Caco-2 (cell line): Measurements from ENCODE around the gene SYT9. TPM values are rescaled to one million over a fixed set of nuclear protein-coding genes. Genes with fewer than 3 reads are reported as not detected.

ENCODE experiments used
- BruUV-seq: library from RNA; stranded (reverse); fragments of 400-500 nt; replicated peaks from 2 replicates; lab custom pipeline; 2021; lab: Mats Ljungman, UMichigan
- CTCF ChIA-PET: fragments of 300-600 bp; sonication (Branson Sonifier 250); formaldehyde crosslinking; loops from one replicate; lab custom pipeline; 2022; ENCODE audit warnings: antibody characterized with exemption; lab: Charles Lee
- POLR2A ChIA-PET: fragments of 300-600 bp; sonication (Branson Sonifier 250); formaldehyde crosslinking; loops from one replicate; lab custom pipeline; 2022; ENCODE audit warnings: antibody characterized with exemption; lab: Charles Lee
- DNase-seq, 2 experiments: peaks; one replicate each; pipeline versions ENCODE4 v3.0.0 to v3.0.0-alpha.2; 2020 to 2022
- H3K27me3 ChIP-seq: replicated peaks from 2 replicates; pipeline ENCODE4 v1.6.0; 2011; ENCODE audit warnings: low read length; ENCODE audit not compliant: control insufficient read depth, insufficient read depth
- H3K36me3 ChIP-seq: 2 replicates; pipeline ENCODE4 v1.5.1; 2011; ENCODE audit warnings: low read length; ENCODE audit not compliant: control insufficient read depth, insufficient read depth
- H3K4me1 ChIP-seq: fragments of 250-450 bp; sonication (Bioruptor Pico); 2 replicates; pipeline ENCODE4 v1.5.1; 2020; ENCODE audit warnings: mild to moderate bottlenecking
- H3K4me3 ChIP-seq: 2 replicates; pipeline ENCODE4 v1.5.1; 2011; ENCODE audit warnings: low read depth, mild to moderate bottlenecking, control low read depth, low read length
- H3K9me3 ChIP-seq: fragments of 250-450 bp; sonication (Bioruptor Pico); 2 replicates; pipeline ENCODE4 v1.5.1; 2020; ENCODE audit warnings: mild to moderate bottlenecking, moderate library complexity
- H3K27ac Mint-ChIP-seq: one replicate; pipeline ENCODE4 v1.8.0; 2022; ENCODE audit warnings: mixed read lengths; ENCODE audit not compliant: unreplicated experiment
- H3K27me3 Mint-ChIP-seq: one replicate; pipeline ENCODE4 v1.8.0; 2022; ENCODE audit warnings: mixed read lengths; ENCODE audit not compliant: insufficient read depth, unreplicated experiment
- H3K36me3 Mint-ChIP-seq: one replicate; pipeline ENCODE4 v1.8.0; 2022; ENCODE audit warnings: mild to moderate bottlenecking, mixed read lengths; ENCODE audit not compliant: insufficient read depth, unreplicated experiment
- H3K4me1 Mint-ChIP-seq: one replicate; pipeline ENCODE4 v1.8.0; 2022; ENCODE audit warnings: low read depth, mixed read lengths; ENCODE audit not compliant: unreplicated experiment
- H3K4me3 Mint-ChIP-seq: one replicate; pipeline ENCODE4 v1.8.0; 2022; ENCODE audit warnings: mild to moderate bottlenecking, moderate library complexity, mixed read lengths; ENCODE audit not compliant: unreplicated experiment
- H3K9me3 Mint-ChIP-seq: one replicate; pipeline ENCODE4 v1.8.0; 2022; ENCODE audit warnings: mixed read lengths; ENCODE audit not compliant: unreplicated experiment
- intact Hi-C: fragments of 100-400 bp; cut with micrococcal nuclease; formaldehyde crosslinking; loops from one replicate; pipeline ENCODE4 v1.10.0; 2022; ENCODE audit not compliant: unreplicated experiment
- total RNA-seq: library from RNA; stranded (reverse); gene quantifications from 2 replicates; pipeline ENCODE4 v1.2.3, GENCODE V29; 2022
- TF ChIP-seq, protein P1 (sequence below), 2 experiments: fragments of 200-600 bp in 1 of 2; IDR thresholded peaks; 1 replicate in 1 of 2; 2 replicates in 1 of 2; pipeline versions ENCODE4 v1.5.1 to v1.8.0; 2011 to 2022; ENCODE audit warnings: antibody characterized with exemption in 1 of 2, control low read depth in 1 of 2, inconsistent platforms in 1 of 2, low read depth in 1 of 2, low read length in 1 of 2, mild to moderate bottlenecking in 1 of 2, moderate library complexity in 1 of 2; ENCODE audit not compliant: insufficient read depth in 1 of 2, severe bottlenecking in 1 of 2, unreplicated experiment in 1 of 2

Gene SYT9
- total RNA-seq, 1 experiment from 2014 or later, result not detected

DNA sequence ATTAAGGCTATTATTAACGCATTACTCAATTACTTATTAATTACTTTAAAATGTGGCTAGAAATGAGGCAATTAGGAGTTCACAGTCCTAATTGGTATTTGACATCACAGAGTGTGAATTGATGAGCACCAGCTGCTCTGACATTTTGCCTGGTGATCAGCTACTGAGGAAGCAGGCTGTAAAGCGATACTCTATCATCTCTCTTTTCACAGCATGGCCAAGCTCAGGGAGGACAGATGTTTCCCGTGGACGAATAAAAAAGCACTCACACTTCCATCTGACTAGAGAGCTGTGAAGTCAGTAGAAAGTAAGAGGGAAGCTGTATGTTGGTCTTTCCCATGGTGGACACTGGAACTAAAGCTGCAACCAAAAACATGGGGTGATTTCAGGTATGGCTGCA is 29.1 kb upstream of the SYT9 start:
- Mint-ChIP-seq H3K9me3 (no peaks in the 10 kb centered on the region), H3K4me3 (no peak overlapping the region), H3K36me3 (no peaks in the 10 kb centered on the region), H3K4me1 (no peaks in the 10 kb centered on the region), H3K27me3 (peaks cover 9% of the 10 kb centered on the region), H3K27ac (no peak overlapping the region)
- ChIA-PET POLR2A (no interaction called here), CTCF (no interaction called here)
- H3K36me3 ChIP-seq, result no peaks in the 10 kb centered on the region
- no peaks in the 10 kb centered on the region for H3K9me3 ChIP-seq
- BruUV-seq, result no TSS peak
- no peaks in the 10 kb centered on the region for H3K4me1 ChIP-seq
- H3K27me3 ChIP-seq, result no peaks in the 10 kb centered on the region
- no peak for DNase-seq
- TF ChIP-seq, protein P1, sequence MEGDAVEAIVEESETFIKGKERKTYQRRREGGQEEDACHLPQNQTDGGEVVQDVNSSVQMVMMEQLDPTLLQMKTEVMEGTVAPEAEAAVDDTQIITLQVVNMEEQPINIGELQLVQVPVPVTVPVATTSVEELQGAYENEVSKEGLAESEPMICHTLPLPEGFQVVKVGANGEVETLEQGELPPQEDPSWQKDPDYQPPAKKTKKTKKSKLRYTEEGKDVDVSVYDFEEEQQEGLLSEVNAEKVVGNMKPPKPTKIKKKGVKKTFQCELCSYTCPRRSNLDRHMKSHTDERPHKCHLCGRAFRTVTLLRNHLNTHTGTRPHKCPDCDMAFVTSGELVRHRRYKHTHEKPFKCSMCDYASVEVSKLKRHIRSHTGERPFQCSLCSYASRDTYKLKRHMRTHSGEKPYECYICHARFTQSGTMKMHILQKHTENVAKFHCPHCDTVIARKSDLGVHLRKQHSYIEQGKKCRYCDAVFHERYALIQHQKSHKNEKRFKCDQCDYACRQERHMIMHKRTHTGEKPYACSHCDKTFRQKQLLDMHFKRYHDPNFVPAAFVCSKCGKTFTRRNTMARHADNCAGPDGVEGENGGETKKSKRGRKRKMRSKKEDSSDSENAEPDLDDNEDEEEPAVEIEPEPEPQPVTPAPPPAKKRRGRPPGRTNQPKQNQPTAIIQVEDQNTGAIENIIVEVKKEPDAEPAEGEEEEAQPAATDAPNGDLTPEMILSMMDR (IDR thresholded peaks at IDR 0.05; ENCODE audit: insufficient read depth in 1 of 2, low read depth in 1 of 2, low read length in 1 of 2, severe bottlenecking in 1 of 2, unreplicated experiment in 1 of 2), result no peak
- no peak overlapping the region for H3K4me3 ChIP-seq
- intact Hi-C loops, result no loop called here

DNA sequence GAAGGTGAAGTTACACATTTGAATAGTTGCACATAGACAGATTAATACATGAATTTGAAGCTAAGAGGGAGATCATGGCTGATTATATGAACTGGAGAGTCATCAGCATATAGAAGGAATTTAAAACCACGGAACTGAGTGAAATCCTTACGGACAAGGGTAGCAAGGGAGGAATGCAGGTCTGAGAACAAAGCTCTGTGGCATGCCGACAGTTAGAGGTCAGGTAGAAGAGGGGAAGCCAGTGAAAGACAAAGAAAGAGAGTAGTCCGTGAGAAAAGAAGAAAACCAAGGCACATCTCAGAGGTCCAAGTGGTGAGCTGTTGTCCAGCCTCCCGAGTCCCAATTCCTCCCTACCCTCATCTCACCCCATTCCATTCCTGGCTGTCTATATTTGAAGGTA is 11.8 kb upstream of the SYT9 start:
- no peaks in the 10 kb centered on the region for H3K4me1 Mint-ChIP-seq
- H3K36me3 ChIP-seq, result no peaks in the 10 kb centered on the region
- H3K4me1 ChIP-seq, result no peaks in the 10 kb centered on the region
- intact Hi-C loops, result no loop called here
- peaks cover 21% of the 10 kb centered on the region for H3K27me3 Mint-ChIP-seq
- ChIA-PET CTCF (no interaction called here), POLR2A (no interaction called here)
- no peak overlapping the region for H3K4me3 ChIP-seq
- no peak overlapping the region for H3K4me3 Mint-ChIP-seq
- H3K27ac Mint-ChIP-seq, result no peak overlapping the region
- no TSS peak for BruUV-seq
- H3K27me3 ChIP-seq, result peaks cover 1% of the 10 kb centered on the region; the same call in 1 of the 2 replicates
- no peaks in the 10 kb centered on the region for H3K9me3 ChIP-seq
- no peaks in the 10 kb centered on the region for H3K36me3 Mint-ChIP-seq
- DNase-seq, result no peak
- H3K9me3 Mint-ChIP-seq, result no peaks in the 10 kb centered on the region
- TF ChIP-seq, protein P1 (IDR thresholded peaks at IDR 0.05; ENCODE audit: insufficient read depth in 1 of 2, low read depth in 1 of 2, low read length in 1 of 2, severe bottlenecking in 1 of 2, unreplicated experiment in 1 of 2), result no peak

DNA sequence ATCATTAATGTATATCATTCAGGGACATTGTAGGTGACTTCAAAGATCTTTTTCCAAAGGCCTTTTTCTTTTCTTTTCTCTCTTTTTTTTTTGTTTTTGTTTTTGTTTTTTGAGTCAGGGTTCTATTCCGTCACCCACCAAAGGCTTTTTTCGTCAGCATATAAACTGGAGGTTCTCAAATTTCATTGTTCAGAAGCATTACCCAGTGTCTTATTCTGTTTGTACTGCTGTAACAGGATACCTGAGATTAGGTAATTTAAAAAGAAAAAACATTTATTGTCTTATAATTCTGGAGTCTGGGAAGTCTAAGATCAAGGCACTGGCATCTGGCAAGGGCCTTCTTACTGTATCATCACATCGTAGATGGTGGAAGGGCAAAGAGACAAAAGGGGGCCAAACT is 6.4 kb upstream of the SYT9 start:
- Mint-ChIP-seq H3K27ac (no peak overlapping the region), H3K9me3 (no peaks in the 10 kb centered on the region), H3K36me3 (no peaks in the 10 kb centered on the region), H3K4me1 (no peaks in the 10 kb centered on the region), H3K27me3 (peaks cover 13% of the 10 kb centered on the region), H3K4me3 (no peak overlapping the region)
- Histone ChIP-seq H3K4me1 (no peaks in the 10 kb centered on the region), H3K9me3 (no peaks in the 10 kb centered on the region), H3K4me3 (no peak overlapping the region), H3K36me3 (no peaks in the 10 kb centered on the region), H3K27me3 (no peaks in the 10 kb centered on the region)
- TF ChIP-seq, protein P1 (IDR thresholded peaks at IDR 0.05; ENCODE audit: insufficient read depth in 1 of 2, low read depth in 1 of 2, low read length in 1 of 2, severe bottlenecking in 1 of 2, unreplicated experiment in 1 of 2), result no peak
- no TSS peak for BruUV-seq
- DNase-seq, result no peak
- ChIA-PET POLR2A (no interaction called here), CTCF (no interaction called here)
- intact Hi-C loops, result no loop called here
